Limb (tissue), 2 donors: ENCODE measurements around the gene FLT1.

Experiments used
- DNase-seq, 2 donors: peaks; one replicate each; pipeline ENCODE4 v3.0.0-alpha.2; 2016; ENCODE audit errors: extremely low spot score in 2 of 2

FLT1 gene

GRCh38 chr13:28489524-28489931 is 5.4 kb downstream of the FLT1 start:
- peak in 1 of 2 donors; percentile 34 for DNase-seq

- DNase-seq = no peak
Observed at GRCh38 chr13:28488376-28489005, 6.4 kb downstream of the FLT1 start.

- DNase-seq = no peak
Observed at GRCh38 chr13:28485996-28486543, 8.9 kb downstream of the FLT1 start.

GRCh38 chr13:28485551-28485950 is 9.4 kb downstream of the FLT1 start:
- DNase-seq = no peak

- no peak for DNase-seq
Observed at GRCh38 chr13:28485097-28485496, 9.8 kb downstream of the FLT1 start.

GRCh38 chr13:28483313-28483931 is 11.5 kb downstream of the FLT1 start:
- DNase-seq = no peak

GRCh38 chr13:28479005-28479404 is 15.9 kb downstream of the FLT1 start:
- no peak for DNase-seq

- DNase-seq = no peak
Observed at GRCh38 chr13:28478127-28478526, 16.8 kb downstream of the FLT1 start.

- no peak for DNase-seq
Observed at GRCh38 chr13:28477709-28477973, 17.3 kb downstream of the FLT1 start.

GRCh38 chr13:28476919-28477708 is 17.8 kb downstream of the FLT1 start:
- no peak for DNase-seq

- DNase-seq = no peak
Observed at GRCh38 chr13:28475916-28476725, 18.8 kb downstream of the FLT1 start.

GRCh38 chr13:28474491-28475134 is 20.3 kb downstream of the FLT1 start:
- no peak for DNase-seq

GRCh38 chr13:28473044-28473443 is 21.9 kb downstream of the FLT1 start:
- no peak for DNase-seq

- no peak for DNase-seq
Observed at GRCh38 chr13:28471421-28471820, 23.5 kb downstream of the FLT1 start.

- no peak for DNase-seq
Observed at GRCh38 chr13:28470296-28470695, 24.6 kb downstream of the FLT1 start.

- DNase-seq = no peak
Observed at GRCh38 chr13:28469316-28469715, 25.6 kb downstream of the FLT1 start.

- DNase-seq = no peak
Observed at GRCh38 chr13:28468023-28468915, 26.7 kb downstream of the FLT1 start.

GRCh38 chr13:28467034-28467433 is 27.9 kb downstream of the FLT1 start:
- DNase-seq = no peak

GRCh38 chr13:28466151-28466550 is 28.8 kb downstream of the FLT1 start:
- no peak for DNase-seq

- DNase-seq = no peak
Observed at GRCh38 chr13:28464861-28465460, 30.0 kb downstream of the FLT1 start.
